D721Med (cell line): ENCODE results near the gene MRPS27.
A peak's percentile ranks its signal among the peaks of the same experiment; 100 is the strongest.

ENCODE experiments used
- DNase-seq: peaks from one replicate; pipeline ENCODE4 v3.0.0; 2011; ENCODE audit warnings: low spot score; ENCODE audit not compliant: insufficient read length
- FAIRE-seq: peaks from 2 replicates; lab custom pipeline; 2011; peaks lifted over from hg19 to GRCh38; lab: Jason Lieb, UNC
- CTCF ChIP-seq: IDR thresholded peaks from 2 replicates; pipeline ENCODE4 v1.5.1; 2012; ENCODE audit warnings: mild to moderate bottlenecking, control low read depth; ENCODE audit not compliant: insufficient read depth; ENCODE audit errors: missing control alignments

Gene MRPS27

GRCh38 chr5:72319976-72320752 is at the start of gene MRPS27, which contains the start of gene PTCD2:
TSS of gene MRPS27 (minus strand) at chr5:72320240. CDS start at chr5:72320221, 19 bp downstream.
TSS of gene PTCD2 (plus strand) at chr5:72320373. CDS start at chr5:72320383, 10 bp downstream.
- DNase-seq (peak; percentile 88), FAIRE-seq (no peak)
- peak; percentile 28 for TF ChIP-seq CTCF

DNA sequence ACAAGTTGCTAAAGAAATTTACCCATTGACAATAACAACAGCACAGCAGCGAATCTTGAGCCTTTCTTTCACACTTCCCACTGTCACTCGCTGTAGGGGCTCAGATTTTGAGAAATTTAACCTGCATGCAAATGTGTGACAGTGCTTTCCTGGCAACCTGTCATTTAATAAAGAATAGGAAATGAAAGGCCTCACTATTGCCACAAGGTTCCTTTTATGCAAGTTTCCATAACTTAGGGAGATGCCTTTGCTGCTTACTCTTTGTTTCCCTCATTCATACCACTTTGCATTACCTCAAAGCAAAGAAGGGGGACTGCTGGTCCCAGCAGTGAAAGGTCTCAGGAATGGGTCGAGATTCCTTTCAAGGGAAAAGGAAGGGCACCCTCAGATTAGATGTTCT is 49.7 kb upstream of the MRPS27 start:
- no peak for DNase-seq
- no peak for TF ChIP-seq CTCF
- FAIRE-seq: no peak

DNA sequence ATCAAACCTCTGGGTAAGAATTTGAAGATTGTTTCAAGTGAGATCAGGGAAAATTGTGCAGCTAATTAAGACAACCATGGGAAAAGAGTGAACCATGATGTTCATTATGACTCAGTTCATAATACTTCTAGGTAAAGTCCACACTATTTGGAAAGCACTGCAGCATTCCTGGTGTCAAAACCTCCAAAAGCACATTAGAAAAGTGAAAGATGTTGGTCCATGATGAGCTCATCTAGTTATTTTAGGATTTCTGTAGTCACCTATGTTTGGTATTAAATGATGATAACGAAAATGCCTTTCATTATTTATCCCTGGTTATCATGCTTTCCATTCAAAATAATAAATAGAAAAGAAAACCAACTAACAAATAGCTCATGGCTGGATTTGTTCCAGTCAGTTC is 49.3 kb upstream of the MRPS27 start:
- TF ChIP-seq CTCF: no peak
- FAIRE-seq (no peak), DNase-seq (no peak)

DNA sequence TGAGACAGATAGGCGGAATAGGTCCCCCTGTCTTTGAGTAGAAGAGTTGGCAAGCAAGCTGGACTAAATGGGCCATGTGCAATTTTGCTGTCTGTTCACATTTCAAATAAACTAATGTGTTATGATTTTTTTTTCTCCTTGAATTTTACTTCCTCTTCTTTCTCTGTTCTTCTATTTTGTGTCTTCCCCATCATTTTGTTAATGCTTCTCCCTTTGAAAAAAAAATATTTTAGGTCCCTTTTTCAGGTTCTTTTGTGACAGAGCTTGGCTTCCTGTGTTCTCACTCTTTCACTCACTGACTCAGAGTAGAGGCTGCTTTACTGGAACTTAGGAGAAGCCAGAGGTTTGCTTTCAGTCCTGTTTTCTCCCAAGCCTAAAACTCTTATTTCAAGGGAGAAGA is 48.2 kb upstream of the MRPS27 start:
- DNase-seq (no peak), FAIRE-seq (no peak)
- TF ChIP-seq CTCF: no peak

DNA sequence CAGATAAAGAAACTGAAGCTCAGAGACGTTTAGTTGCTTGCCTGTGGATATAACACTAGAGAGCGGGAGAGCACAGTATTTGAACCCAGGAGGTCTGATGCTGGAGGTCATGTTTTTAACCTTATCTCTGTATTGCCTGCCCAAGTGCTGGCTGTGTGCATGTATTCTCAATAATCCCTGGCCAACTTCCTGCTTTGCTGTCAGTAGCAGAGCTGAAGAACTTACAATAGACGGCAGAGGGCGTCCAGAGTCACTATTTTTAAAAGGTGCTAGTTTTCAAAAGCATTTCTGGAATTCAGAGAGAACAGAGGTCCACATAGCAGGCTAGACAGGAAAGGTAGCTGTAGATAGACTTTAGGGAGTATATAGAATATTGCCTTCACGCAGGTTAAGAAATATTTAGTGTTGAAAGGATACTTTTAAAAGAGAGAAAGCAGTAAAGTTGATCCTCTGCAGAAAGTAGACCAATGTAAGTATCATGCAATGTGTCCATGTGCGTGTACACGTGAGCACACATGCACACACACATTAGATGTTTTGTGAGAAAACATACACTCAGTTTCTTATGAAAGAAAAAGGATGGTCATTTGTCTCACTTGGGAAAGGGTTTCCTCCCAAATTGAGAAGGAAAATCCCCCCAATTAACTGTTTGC is 46.4 kb upstream of the MRPS27 start:
- DNase-seq (no peak), FAIRE-seq (no peak)

DNA sequence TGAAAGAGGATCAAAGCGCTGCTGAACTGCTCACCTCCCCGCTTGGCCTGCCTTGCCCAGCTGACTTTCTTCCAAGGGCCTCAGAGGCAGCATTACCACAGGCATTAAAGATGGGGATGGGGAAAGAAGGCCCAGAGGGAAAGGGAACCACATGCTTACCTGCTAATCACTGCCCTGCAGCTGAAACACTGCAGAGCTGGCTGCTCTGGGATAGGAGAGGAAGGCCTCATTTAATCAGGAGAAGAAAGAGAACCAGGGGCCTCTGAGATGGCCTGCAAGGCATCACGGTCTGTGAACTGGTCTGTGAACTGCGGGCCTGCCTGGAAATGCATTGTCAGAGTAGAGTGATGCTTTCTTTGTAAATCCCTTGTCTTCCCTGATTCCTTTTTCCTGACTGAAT is 44.9 kb upstream of the MRPS27 start:
- DNase-seq (no peak), FAIRE-seq (no peak)
- no peak for TF ChIP-seq CTCF

More for the DNA sequence above, 46.4 kb upstream of the MRPS27 start:
- TF ChIP-seq CTCF: peak; percentile 95

DNA sequence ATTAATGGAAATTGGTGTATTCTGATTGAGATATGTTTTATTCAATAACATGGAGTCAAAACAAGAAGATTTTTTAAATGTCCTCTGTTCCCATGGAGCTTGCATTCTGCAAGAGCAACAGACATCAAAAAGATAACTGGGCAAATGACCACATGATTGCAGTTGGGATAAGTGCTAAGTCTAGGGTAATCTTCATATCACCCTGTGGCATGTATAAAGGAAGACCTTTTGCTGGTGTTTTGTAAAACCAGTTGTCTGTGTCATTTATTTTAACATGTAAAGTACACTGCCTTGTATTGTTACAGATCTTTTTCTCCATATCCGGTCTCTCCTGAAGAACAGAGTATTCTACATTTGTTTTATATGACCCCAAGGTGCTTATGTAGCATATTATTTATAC is 44.1 kb upstream of the MRPS27 start:
- no peak for DNase-seq
- TF ChIP-seq CTCF: no peak
- no peak for FAIRE-seq
